Cerebellar cortex (tissue), 1 donor: ENCODE measurements around the gene THBS3.
"Not testable (repeated sequence)": the region's sequence is repeated elsewhere in the genome, so short reads cannot be mapped to it uniquely, and the experiment has no call there.

Source experiments
- DNase-seq: peaks from one replicate; pipeline ENCODE4 v3.0.0-alpha.2; 2015; ENCODE audit warnings: low spot score

The THBS3 gene

GRCh38 chr1:155207806-155208540 lies at the start of gene THBS3:
Gene THBS3, minus strand, starts transcription at chr1:155207897. Its CDS starts 21 bp downstream, at chr1:155207876.
- peak; percentile 55 for DNase-seq

GRCh38 chr1:155256058-155256852 lies 48.6 kb upstream of the THBS3 start:
- DNase-seq, result no peak

DNA sequence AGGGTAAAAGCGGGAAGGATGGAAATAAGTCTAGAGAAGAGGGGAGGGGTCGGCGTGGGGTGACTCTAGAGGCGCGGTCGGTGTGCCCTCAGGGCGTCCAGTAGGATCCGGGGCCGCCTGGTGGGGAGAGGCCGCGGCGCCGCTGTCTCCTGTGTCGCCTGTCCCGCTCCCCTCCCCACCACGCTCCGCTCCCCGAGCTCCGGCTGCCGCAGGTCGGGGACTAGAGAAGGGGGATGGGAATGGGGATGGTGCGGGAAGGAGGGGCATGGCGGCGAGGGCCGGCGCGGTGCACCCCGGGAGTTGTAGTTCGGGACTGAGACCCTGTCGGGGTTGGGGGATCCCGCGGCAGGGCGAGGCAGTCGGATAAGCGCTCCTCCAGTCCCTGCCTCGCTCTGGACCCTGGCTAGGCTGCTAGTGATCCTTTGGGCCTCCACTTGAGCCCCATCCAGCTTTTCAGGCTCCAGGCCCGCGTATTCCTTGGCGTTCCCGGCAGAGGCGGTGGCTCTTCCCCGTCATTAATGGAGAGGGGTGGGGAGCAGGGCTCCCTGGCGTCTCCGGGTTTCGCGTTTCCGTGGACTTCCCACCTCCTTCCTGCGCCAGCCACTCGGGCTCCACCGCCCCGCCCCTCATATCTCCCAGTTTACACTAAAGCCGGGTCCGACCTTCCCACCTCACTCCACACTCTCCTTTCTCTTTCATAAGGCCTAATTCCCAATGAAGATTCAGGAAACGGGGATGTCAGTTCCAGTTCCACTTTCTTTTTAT lies 47.7 kb upstream of the THBS3 start, which contains the start of gene ENTREP3:
ENTREP3 (minus strand) TSS at position 241 of the 765 bp plus-strand sequence. CDS start 606 bp downstream, outside the sequence.
- DNase-seq, result peak; percentile 92

DNA sequence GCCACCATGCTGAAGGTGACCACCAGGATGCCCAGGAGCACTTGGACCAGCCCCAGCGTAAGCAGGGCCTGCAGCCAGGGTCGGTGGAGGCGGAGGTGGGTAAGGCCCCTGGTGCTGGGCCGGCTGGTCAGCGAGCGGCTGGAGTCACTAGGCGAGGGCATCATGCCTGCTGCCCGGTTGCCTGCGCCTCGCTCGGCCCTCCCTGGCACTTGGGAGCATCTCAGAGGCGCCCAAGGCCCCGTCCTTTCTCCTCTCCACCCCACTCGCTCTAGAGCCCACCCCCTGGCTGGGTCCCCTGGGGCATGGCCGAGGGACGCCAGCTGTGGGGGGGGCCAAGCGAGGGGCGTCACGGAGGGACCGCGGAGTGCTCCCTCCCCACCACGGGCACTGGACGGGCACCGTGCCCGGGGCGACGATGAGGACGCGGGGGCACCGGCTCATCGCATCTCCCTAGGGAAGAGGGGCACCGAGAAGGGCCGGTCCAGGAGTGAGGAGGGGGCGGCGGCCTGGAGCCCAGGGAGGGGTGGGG lies 47.1 kb upstream of the THBS3 start:
- DNase-seq, result no peak

DNA sequence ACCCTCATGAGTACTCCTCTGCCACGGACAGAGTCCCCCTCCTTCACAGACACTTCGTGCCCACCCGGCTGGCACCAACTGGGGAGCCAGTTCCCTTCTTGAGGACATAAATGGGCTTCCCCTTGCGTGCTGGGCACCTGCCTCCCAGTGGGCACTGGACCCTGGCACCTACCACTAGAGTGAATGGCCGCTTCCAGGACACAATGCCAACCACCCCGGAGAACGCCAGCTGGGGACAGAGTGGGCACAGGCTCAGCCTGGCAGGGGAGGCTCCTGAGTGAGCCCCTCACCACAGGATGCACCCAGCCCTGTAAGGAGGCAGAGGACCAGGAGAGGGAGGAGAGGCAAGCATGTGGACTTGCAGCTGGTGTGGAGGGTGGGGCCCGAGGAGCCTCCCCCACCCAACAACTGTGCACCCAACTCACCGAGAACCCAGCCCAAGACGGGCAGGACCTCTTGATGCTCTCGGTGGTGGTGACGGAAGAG lies 46.6 kb upstream of the THBS3 start:
- no peak for DNase-seq

DNA sequence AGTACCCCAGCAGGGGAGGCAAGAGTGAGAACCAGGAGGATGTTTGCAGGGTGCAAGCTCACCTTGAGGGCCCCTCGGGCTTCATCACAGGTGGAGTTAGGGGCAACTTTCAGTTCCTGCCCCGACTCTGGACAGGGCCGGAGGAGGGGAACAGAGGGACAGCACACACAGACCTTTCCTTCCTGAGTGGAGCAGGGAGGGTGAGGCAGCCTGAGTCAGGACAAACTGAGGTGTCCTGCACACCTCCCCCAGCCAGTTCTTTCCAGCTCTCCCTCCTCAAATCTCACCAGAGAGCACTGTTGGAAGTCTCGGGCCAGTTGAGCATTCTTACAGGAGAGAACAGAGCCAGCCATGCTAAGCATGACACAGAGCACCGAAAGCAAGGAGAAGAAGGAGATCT lies 46.1 kb upstream of the THBS3 start:
- DNase-seq, result peak; percentile 40

GRCh38 chr1:155253208-155253607 lies 45.5 kb upstream of the THBS3 start:
- DNase-seq, result peak; percentile 53

GRCh38 chr1:155251566-155251965 lies 43.9 kb upstream of the THBS3 start:
- no peak for DNase-seq

GRCh38 chr1:155250633-155251449 lies 43.1 kb upstream of the THBS3 start:
- peak; percentile 97 for DNase-seq

DNA sequence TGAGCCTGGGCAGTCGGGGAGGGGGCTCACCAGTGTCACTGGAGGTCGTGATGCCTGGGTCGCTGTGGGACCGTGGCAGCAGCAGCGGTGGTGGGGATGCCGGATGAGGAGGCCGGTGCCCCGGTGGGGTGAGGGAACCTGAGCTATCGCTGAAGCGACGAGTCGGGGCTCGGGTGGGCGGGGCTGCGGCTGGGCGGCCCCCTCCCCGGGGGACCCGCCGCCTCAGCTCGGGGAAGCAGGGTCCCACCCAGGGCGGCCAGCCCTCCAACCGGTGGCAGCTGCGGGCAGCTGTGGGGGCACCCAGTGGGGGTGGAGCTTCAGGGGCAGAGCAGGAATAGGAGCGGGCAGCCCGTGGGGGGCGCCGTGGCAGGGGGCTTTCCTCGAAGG lies 42.5 kb upstream of the THBS3 start:
- no peak for DNase-seq

GRCh38 chr1:155247667-155248553 lies 40.2 kb upstream of the THBS3 start:
- no peak for DNase-seq

- DNase-seq, result not testable (repeated sequence)
These were observed 39.1 kb upstream of the THBS3 start for GRCh38 chr1:155246796-155247195.

GRCh38 chr1:155245163-155245524 lies 37.4 kb upstream of the THBS3 start:
- no peak for DNase-seq

- DNase-seq, result peak; percentile 100
These were observed 36.9 kb upstream of the THBS3 start for GRCh38 chr1:155244368-155245162.

DNA sequence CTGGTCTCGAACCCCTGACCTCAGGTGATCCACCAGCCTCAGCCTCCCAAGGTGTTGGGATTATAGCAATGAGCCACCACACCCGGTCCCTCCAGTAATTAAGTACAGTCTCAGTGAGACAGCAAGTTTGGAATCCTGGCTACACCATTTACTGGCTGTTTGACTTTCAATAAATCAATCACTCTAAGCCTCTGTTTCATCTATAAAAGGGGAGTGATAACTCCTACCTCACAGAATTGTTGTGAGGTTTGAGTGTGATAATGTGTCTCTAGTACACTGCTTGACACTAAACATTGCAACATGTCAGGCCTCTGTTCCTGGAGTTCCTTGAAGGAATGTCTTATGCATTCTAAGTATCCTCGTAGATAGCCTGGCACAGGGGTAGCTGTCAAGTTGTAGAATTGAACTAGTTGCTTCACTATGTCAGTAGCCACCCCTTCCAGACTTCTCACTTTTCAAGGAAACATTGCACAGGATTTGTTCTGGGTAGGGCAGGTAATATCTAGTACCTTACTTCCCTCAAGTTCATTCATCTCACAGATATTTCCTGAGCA lies 35.2 kb upstream of the THBS3 start:
- DNase-seq, result peak; percentile 41

GRCh38 chr1:155241841-155242264 lies 34.2 kb upstream of the THBS3 start:
- DNase-seq, result no peak

- peak; percentile 93 for DNase-seq
These were observed 33.5 kb upstream of the THBS3 start for GRCh38 chr1:155241069-155241679.

GRCh38 chr1:155236451-155236850 lies 28.8 kb upstream of the THBS3 start:
- DNase-seq, result no peak
